Keratinocyte (primary cell): ENCODE results near the gene GEN1. TPM values are rescaled to one million over a fixed set of nuclear protein-coding genes. Genes with fewer than 3 reads are reported as not detected.

Experiments
- DNase-seq: peaks from one replicate; pipeline ENCODE4 v3.0.0-alpha.2; 2011; ENCODE audit warnings: low read depth, missing footprints, low spot score
- FAIRE-seq: peaks from 2 replicates; lab custom pipeline; 2011; peaks lifted over from hg19 to GRCh38; lab: Jason Lieb, UNC
- H2AFZ ChIP-seq: 2 replicates; pipeline ENCODE4 v1.6.0; 2012; ENCODE audit warnings: low read length, control low read depth, inconsistent platforms; ENCODE audit not compliant: control insufficient read depth
- H3K27ac ChIP-seq: 2 replicates; pipeline ENCODE4 v1.5.1; 2011; ENCODE audit warnings: low read length; ENCODE audit not compliant: control insufficient read depth, insufficient read depth
- H3K27me3 ChIP-seq: 3 replicates; pipeline ENCODE4 v1.6.0; 2011; ENCODE audit warnings: low read length; ENCODE audit not compliant: control insufficient read depth, insufficient read depth; ENCODE audit errors: extremely low read depth
- H3K36me3 ChIP-seq, 2 experiments: 2 replicates in 1 of 2; 3 replicates in 1 of 2; pipeline ENCODE4 v1.5.1; 2011; ENCODE audit warnings: low read length in 2 of 2, mild to moderate bottlenecking in 1 of 2; ENCODE audit not compliant: control insufficient read depth in 2 of 2, insufficient read depth in 2 of 2; ENCODE audit errors: extremely low read depth in 1 of 2
- H3K4me1 ChIP-seq: 3 replicates; pipeline ENCODE4 v1.5.1; 2011; ENCODE audit warnings: low read length; ENCODE audit not compliant: control insufficient read depth, insufficient read depth; ENCODE audit errors: extremely low read depth
- H3K4me2 ChIP-seq: 3 replicates; pipeline ENCODE4 v1.6.0; 2011; ENCODE audit warnings: low read depth, low read length; ENCODE audit not compliant: control insufficient read depth, insufficient read depth; ENCODE audit errors: extremely low read depth
- H3K4me3 ChIP-seq, 3 experiments: fragments of 200-600 bp in 1 of 3; sonication (generic) in 1 of 3; 2 replicates in 2 of 3; 3 replicates in 1 of 3; pipeline ENCODE4 v1.5.1; 2011 to 2016; ENCODE audit warnings: low read length in 3 of 3, mild to moderate bottlenecking in 3 of 3, control low read depth in 2 of 3, inconsistent platforms in 1 of 3, low read depth in 1 of 3, mixed read lengths in 1 of 3, mixed run types in 1 of 3, moderate library complexity in 1 of 3; ENCODE audit not compliant: control insufficient read depth in 2 of 3, insufficient read depth in 2 of 3; ENCODE audit errors: extremely low read depth in 1 of 3
- H3K79me2 ChIP-seq: 2 replicates; pipeline ENCODE4 v1.6.0; 2012; ENCODE audit warnings: low read length; ENCODE audit not compliant: control insufficient read depth, insufficient read depth
- H3K9ac ChIP-seq: 3 replicates; pipeline ENCODE4 v1.6.0; 2011; ENCODE audit warnings: low read length; ENCODE audit not compliant: control insufficient read depth, insufficient read depth; ENCODE audit errors: extremely low read depth
- H3K9me1 ChIP-seq: 3 replicates; pipeline ENCODE4 v1.6.0; 2011; ENCODE audit warnings: low read length; ENCODE audit not compliant: control insufficient read depth, insufficient read depth; ENCODE audit errors: extremely low read depth
- H3K9me3 ChIP-seq: 2 replicates; pipeline ENCODE4 v1.5.1; 2012; ENCODE audit warnings: low read depth, low read length; ENCODE audit not compliant: control insufficient read depth
- H4K20me1 ChIP-seq: 3 replicates; pipeline ENCODE4 v1.6.0; 2011; ENCODE audit warnings: low read length; ENCODE audit not compliant: control insufficient read depth, insufficient read depth; ENCODE audit errors: extremely low read depth
- EZH2 ChIP-seq: IDR thresholded peaks from one replicate; pipeline ENCODE4 v1.6.1; 2012; ENCODE audit warnings: inconsistent platforms, mild to moderate bottlenecking, low read length, moderate library complexity
- dilution Hi-C: fragments of 300-500 bp; cut with MboI; formaldehyde crosslinking; loops from one replicate; pipeline ENCODE4 v1.7.0; 2020; ENCODE audit warnings: low sequenced_read_pairs; ENCODE audit not compliant: extremely low pct_ligation_motif_present
- polyA plus RNA-seq, 5 experiments: library from polyadenylated mRNA; depleted of rRNA in 3 of 5; stranded (reverse) in 3 of 5; stranded (forward) in 1 of 5; unstranded in 1 of 5; fragments of >200 nt; gene quantifications; 1 replicate in 1 of 5; 2 replicates in 3 of 5; 3 replicates in 1 of 5; pipeline versions ENCODE4 v1.2.1 to v1.2.3, GENCODE V29; 2011 to 2012; ENCODE audit warnings: missing spikeins in 2 of 5, low read depth in 1 of 5, low replicate concordance in 1 of 5
- TF ChIP-seq, protein P1 (sequence below), 3 experiments: IDR thresholded peaks in 1 of 3; conservative IDR thresholded peaks in 1 of 3; optimal IDR thresholded peaks in 1 of 3; 2 replicates in 2 of 3; 3 replicates in 1 of 3; pipeline versions ENCODE3 to v1.5.1; 2011; ENCODE audit warnings: low read length in 3 of 3, mild to moderate bottlenecking in 3 of 3, moderate library complexity in 2 of 3, control low read depth in 1 of 3, inconsistent platforms in 1 of 3; ENCODE audit not compliant: insufficient read depth in 2 of 3; ENCODE audit errors: extremely low read depth in 1 of 3

Gene GEN1
- polyA plus RNA-seq, 1 donor (not counting 4 experiments of a cell fraction or from before 2014, with no cell fraction given), result 17.2 TPM

DNA sequence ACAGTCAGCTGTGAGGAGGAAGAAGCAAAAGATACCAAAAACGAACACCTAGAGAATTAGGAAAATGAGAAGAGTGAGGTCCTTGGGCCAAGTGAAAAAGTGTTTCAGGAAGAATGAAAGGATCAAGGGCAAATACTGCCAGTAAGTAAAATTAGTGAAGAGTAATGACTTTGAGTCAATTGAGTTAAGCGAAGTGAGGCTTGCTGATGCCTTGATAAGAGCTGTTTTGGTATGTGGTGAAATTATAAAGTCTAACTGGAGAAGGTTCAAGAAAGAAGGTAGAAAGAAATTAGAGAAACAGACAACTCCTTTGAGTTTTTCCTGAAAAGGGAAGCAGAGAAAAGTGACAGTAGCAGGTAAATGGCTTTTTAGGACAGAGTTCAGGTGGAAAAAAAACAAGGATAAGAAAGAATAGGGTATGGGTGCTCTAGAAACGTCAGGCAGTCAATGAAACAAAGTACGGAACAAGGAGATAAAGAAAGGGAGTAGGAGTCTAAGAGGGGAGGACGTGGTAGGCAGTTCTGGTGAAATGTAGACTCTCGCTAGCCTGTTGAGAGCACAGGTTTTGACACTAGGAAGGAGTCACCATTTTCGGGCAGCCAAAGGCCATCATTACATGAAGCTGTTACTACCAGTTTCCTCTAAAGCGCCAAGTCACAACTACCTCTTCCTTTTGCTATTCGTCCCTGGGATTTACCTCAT is 43.2 kb upstream of the GEN1 start:
- FAIRE-seq (no peak), DNase-seq (no peak)
- TF ChIP-seq, protein P1, sequence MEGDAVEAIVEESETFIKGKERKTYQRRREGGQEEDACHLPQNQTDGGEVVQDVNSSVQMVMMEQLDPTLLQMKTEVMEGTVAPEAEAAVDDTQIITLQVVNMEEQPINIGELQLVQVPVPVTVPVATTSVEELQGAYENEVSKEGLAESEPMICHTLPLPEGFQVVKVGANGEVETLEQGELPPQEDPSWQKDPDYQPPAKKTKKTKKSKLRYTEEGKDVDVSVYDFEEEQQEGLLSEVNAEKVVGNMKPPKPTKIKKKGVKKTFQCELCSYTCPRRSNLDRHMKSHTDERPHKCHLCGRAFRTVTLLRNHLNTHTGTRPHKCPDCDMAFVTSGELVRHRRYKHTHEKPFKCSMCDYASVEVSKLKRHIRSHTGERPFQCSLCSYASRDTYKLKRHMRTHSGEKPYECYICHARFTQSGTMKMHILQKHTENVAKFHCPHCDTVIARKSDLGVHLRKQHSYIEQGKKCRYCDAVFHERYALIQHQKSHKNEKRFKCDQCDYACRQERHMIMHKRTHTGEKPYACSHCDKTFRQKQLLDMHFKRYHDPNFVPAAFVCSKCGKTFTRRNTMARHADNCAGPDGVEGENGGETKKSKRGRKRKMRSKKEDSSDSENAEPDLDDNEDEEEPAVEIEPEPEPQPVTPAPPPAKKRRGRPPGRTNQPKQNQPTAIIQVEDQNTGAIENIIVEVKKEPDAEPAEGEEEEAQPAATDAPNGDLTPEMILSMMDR (optimal IDR thresholded peaks at IDR 0.05 in 1 of 3, IDR thresholded peaks at IDR 0.05 in 1 of 3, conservative IDR thresholded peaks at IDR 0.05 in 1 of 3; ENCODE audit: extremely low read depth in 1 of 3, insufficient read depth in 2 of 3, low read length in 3 of 3), result no peak
- TF ChIP-seq EZH2, result no peak
- dilution Hi-C loops, result no loop called here
- Histone ChIP-seq H3K36me3 (peaks cover 14 to 17% of the 10 kb centered on the region in 2 experiments), H3K4me3 (no peak overlapping the region), H3K9me1 (no peaks in the 10 kb centered on the region), H2AFZ (no peak overlapping the region), H3K4me1 (no peaks in the 10 kb centered on the region), H3K4me2 (no peak overlapping the region), H3K9ac (no peak overlapping the region), H4K20me1 (no peaks in the 10 kb centered on the region), H3K27me3 (no peaks in the 10 kb centered on the region), H3K9me3 (no peaks in the 10 kb centered on the region), H3K79me2 (no peaks in the 10 kb centered on the region), H3K27ac (no peak overlapping the region)

DNA sequence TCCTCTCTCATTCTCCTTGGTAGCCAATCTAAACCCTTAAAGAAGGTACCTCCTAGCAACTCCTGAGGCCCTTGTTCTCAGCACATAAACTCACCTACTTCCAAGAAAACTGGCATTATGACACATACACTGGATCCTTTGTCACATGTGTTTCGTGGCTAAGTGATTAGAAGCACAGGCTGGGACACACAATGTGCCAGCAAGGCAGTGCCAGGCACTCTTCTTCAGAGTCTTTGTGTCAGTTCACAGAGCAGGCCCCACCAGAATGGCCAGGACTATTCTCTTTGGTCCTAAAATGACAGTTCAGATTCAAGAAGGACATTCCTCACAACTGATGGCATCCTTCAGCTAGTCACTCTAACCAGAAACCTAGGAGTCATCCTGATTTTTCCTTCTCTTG is 40.6 kb upstream of the GEN1 start:
- no peaks in the 10 kb centered on the region for H3K9me1 ChIP-seq
- no peak overlapping the region for H3K27ac ChIP-seq
- TF ChIP-seq, protein P1 (optimal IDR thresholded peaks at IDR 0.05 in 1 of 3, IDR thresholded peaks at IDR 0.05 in 1 of 3, conservative IDR thresholded peaks at IDR 0.05 in 1 of 3; ENCODE audit: extremely low read depth in 1 of 3, insufficient read depth in 2 of 3, low read length in 3 of 3), result no peak
- TF ChIP-seq EZH2, result no peak

More for the DNA sequence above, 40.6 kb upstream of the GEN1 start:
- Histone ChIP-seq H3K9me3 (no peaks in the 10 kb centered on the region), H3K27me3 (no peaks in the 10 kb centered on the region), H3K36me3 (peaks cover 18 to 19% of the 10 kb centered on the region in 2 experiments), H3K4me1 (no peaks in the 10 kb centered on the region), H4K20me1 (no peaks in the 10 kb centered on the region), H3K9ac (no peak overlapping the region), H3K79me2 (no peaks in the 10 kb centered on the region), H3K4me2 (no peak overlapping the region), H3K4me3 (no peak overlapping the region), H2AFZ (no peak overlapping the region)
- dilution Hi-C loops, result no loop called here
- DNase-seq (no peak), FAIRE-seq (no peak)
